Measurements from ENCODE around the gene TBC1D21. TPM values are rescaled to one million over a fixed set of nuclear protein-coding genes. Genes with fewer than 3 reads are reported as not detected.

TBC1D21 gene
- total RNA-seq, 1 donor from 2014 or later: not detected

DNA sequence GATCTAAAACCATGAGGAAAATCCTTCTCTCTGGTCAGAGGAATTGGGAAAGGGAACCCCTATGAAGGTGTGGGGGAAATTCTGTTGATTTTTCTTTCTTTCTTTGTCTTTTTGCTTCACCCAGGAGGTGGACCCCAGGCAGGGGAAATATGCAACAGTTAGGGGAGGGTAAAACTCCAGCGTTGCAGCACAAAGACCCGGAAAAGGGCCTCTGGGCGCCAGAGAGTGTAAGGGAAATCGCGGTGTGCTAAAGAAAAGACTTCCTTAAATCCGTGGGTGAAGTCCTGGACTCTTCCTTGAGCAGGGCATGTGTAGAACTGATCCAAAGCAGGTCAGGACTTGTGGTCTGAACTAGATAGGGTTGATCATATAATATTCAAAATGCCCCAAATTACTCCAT is 11.1 kb upstream of the TBC1D21 start:
- H3K4me1 ChIP-seq: no peaks in the 10 kb centered on the region
- DNase-seq: no peak
- H3K27me3 ChIP-seq (ENCODE audit: low read depth): peaks cover 8% of the 10 kb centered on the region
- no peaks in the 10 kb centered on the region for H3K36me3 ChIP-seq
- no peaks in the 10 kb centered on the region for H3K9me3 ChIP-seq
- no peak for TF ChIP-seq CTCF (IDR thresholded peaks at IDR 0.05)
- H3K4me3 ChIP-seq: no peak overlapping the region
- no peak for ATAC-seq
- intact Hi-C loops (cut with DNase I): no loop called here
- H3K27ac ChIP-seq: no peak overlapping the region

GRCh38 chr15:73865379-73865778 is 8.0 kb upstream of the TBC1D21 start:
- DNase-seq (no peak), ATAC-seq (no peak)
- Histone ChIP-seq H3K36me3 (no peaks in the 10 kb centered on the region), H3K27me3 (ENCODE audit: low read depth) (peaks cover 30% of the 10 kb centered on the region), H3K9me3 (no peaks in the 10 kb centered on the region), H3K27ac (no peak overlapping the region), H3K4me3 (no peak overlapping the region), H3K4me1 (no peaks in the 10 kb centered on the region)
- intact Hi-C loops (cut with DNase I): no loop called here
- TF ChIP-seq CTCF (IDR thresholded peaks at IDR 0.05): no peak

- Histone ChIP-seq H3K27ac (no peak overlapping the region), H3K4me3 (no peak overlapping the region), H3K4me1 (no peaks in the 10 kb centered on the region), H3K36me3 (no peaks in the 10 kb centered on the region), H3K27me3 (ENCODE audit: low read depth) (peaks cover 25% of the 10 kb centered on the region), H3K9me3 (no peaks in the 10 kb centered on the region)
- DNase-seq: no peak
- TF ChIP-seq CTCF (IDR thresholded peaks at IDR 0.05): no peak
- ATAC-seq: no peak
- intact Hi-C loops (cut with DNase I): no loop called here
Measured at GRCh38 chr15:73865904-73866303, 7.5 kb upstream of the TBC1D21 start.

DNA sequence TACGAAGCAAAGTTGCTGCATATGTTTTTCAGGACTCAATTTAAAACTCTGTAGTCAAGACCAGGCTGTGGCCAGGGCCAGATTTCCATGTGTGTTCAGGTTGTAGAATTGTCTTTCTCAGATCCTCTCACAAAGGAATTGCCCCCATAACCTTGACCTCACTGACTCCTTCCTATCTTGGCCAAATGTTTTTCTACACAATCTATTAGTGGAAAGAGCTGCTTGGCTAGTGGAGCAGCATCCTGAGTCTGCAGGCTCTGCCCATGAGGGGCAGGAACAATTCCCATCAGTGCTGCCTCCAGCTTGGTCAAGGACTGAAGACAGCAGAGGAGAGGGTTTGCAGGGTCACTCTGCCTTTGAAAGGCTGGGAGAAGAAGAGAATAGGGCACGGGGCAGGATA is 6.9 kb upstream of the TBC1D21 start:
- no peak overlapping the region for H3K4me3 ChIP-seq
- DNase-seq (no peak), ATAC-seq (no peak)
- intact Hi-C loops (cut with DNase I): no loop called here
- TF ChIP-seq CTCF (IDR thresholded peaks at IDR 0.05): no peak
- no peaks in the 10 kb centered on the region for H3K9me3 ChIP-seq
- peaks cover 25% of the 10 kb centered on the region for H3K27me3 ChIP-seq (ENCODE audit: low read depth)
- H3K27ac ChIP-seq: no peak overlapping the region
- no peaks in the 10 kb centered on the region for H3K36me3 ChIP-seq
- no peaks in the 10 kb centered on the region for H3K4me1 ChIP-seq

GRCh38 chr15:73866881-73867410 is 6.4 kb upstream of the TBC1D21 start:
- DNase-seq (no peak), ATAC-seq (no peak)
- TF ChIP-seq CTCF (IDR thresholded peaks at IDR 0.05): no peak
- intact Hi-C loops (cut with DNase I): no loop called here
- Histone ChIP-seq H3K36me3 (no peaks in the 10 kb centered on the region), H3K9me3 (no peaks in the 10 kb centered on the region), H3K4me1 (no peaks in the 10 kb centered on the region), H3K4me3 (no peak overlapping the region), H3K27ac (no peak overlapping the region), H3K27me3 (ENCODE audit: low read depth) (peaks cover 25% of the 10 kb centered on the region)

DNA sequence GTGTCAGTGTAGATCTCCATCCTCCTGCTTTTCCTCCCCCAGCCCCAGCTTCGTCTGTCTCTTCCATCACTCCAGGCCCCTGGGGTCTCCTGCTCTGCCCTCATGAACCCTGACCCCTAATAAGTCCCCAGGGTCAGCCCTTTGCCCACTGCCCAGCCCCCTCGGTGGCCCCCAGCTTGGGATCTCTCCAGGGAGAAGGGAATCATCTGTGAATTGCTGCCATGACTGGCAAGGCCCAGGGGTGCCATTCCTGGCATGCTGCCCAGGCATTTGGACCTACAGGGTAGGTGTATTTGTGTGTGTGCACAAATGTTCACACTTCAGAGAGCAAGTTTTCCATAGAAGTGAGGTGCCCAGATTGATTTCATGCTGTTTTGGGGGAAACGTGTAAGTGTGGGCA is 5.9 kb upstream of the TBC1D21 start:
- no peaks in the 10 kb centered on the region for H3K9me3 ChIP-seq
- intact Hi-C loops (cut with DNase I): no loop called here
- no peak overlapping the region for H3K27ac ChIP-seq
- peaks cover 25% of the 10 kb centered on the region for H3K27me3 ChIP-seq (ENCODE audit: low read depth)
- H3K36me3 ChIP-seq: no peaks in the 10 kb centered on the region
- no peak overlapping the region for H3K4me3 ChIP-seq
- no peaks in the 10 kb centered on the region for H3K4me1 ChIP-seq
- DNase-seq: no peak
- no peak for TF ChIP-seq CTCF (IDR thresholded peaks at IDR 0.05)
- ATAC-seq: no peak
